GM21786 (cell line): Measurements from ENCODE around the gene INPP4A.

ENCODE experiments used
- ATAC-seq: cut with Tn5 transposase; IDR thresholded peaks from one replicate; pipeline ENCODE4 v1.9.1; 2021; ENCODE audit not compliant: unreplicated experiment

The INPP4A gene

GRCh38 chr2:98459496-98460175 lies 15.0 kb downstream of the INPP4A start:
- ATAC-seq, result peak; percentile 33

GRCh38 chr2:98460573-98461497 lies 16.2 kb downstream of the INPP4A start:
- ATAC-seq, result peak; percentile 64

GRCh38 chr2:98461498-98462049 lies 16.9 kb downstream of the INPP4A start:
- ATAC-seq, result no peak

- ATAC-seq, result no peak
Observed at GRCh38 chr2:98463081-98463481, 18.4 kb downstream of the INPP4A start.

GRCh38 chr2:98463551-98463971 lies 18.9 kb downstream of the INPP4A start:
- ATAC-seq, result no peak

- ATAC-seq, result no peak
Observed at GRCh38 chr2:98463988-98464771, 19.5 kb downstream of the INPP4A start.

- ATAC-seq, result peak; percentile 35
Observed at GRCh38 chr2:98464772-98465310, 20.2 kb downstream of the INPP4A start.

- ATAC-seq, result peak; percentile 25
Observed at GRCh38 chr2:98465456-98466226, 21.0 kb downstream of the INPP4A start.

GRCh38 chr2:98467082-98467536 lies 22.5 kb downstream of the INPP4A start:
- ATAC-seq, result no peak

- ATAC-seq, result no peak
Observed at GRCh38 chr2:98467652-98468051, 23.0 kb downstream of the INPP4A start.

- peak; percentile 28 for ATAC-seq
Observed at GRCh38 chr2:98468621-98469236, 24.1 kb downstream of the INPP4A start.

GRCh38 chr2:98469862-98470544 lies 25.3 kb downstream of the INPP4A start:
- no peak for ATAC-seq

- no peak for ATAC-seq
Observed at GRCh38 chr2:98470851-98471255, 26.2 kb downstream of the INPP4A start.

GRCh38 chr2:98471402-98472131 lies 26.9 kb downstream of the INPP4A start:
- ATAC-seq, result no peak

GRCh38 chr2:98472132-98472650 lies 27.5 kb downstream of the INPP4A start:
- no peak for ATAC-seq

GRCh38 chr2:98472961-98473746 lies 28.5 kb downstream of the INPP4A start:
- ATAC-seq, result no peak
